ENCODE measurements around the gene ERVK3-1.

- TF ChIP-seq CTCF (IDR thresholded peaks at IDR 0.05) (no peak), POLR2A (IDR thresholded peaks at IDR 0.05) (no peak)
These were observed 29.6 kb downstream of the ERVK3-1 start for GRCh38 chr19:58334691-58335249.
